ENCODE measurements around the gene FBRS.

- TF ChIP-seq CTCF (IDR thresholded peaks at IDR 0.05; ENCODE audit: low read depth, low read length, poor library complexity, severe bottlenecking) (peak; percentile 58), EZH2phosphoT487 (IDR thresholded peaks at IDR 0.05; ENCODE audit: borderline replicate concordance, low read length) (no peak)
These were observed 20.3 kb upstream of the FBRS start for GRCh38 chr16:30637944-30638343.
